Activated CD8-positive, alpha-beta memory T cell treated with anti-CD3 and anti-CD28 coated beads, Interleukin-2, amount 10 ng/mL, durations not matched to agents 7 days and 5 days (primary cell): ENCODE data around the gene CACTIN. TPM values are rescaled to one million over a fixed set of nuclear protein-coding genes. Genes with fewer than 3 reads are reported as not detected.

Experiments
- ATAC-seq: fragments of 150-1000 bp; cut with Tn5 transposase; one replicate; pipeline ENCODE4 v1.10.0; 2021; ENCODE audit warnings: moderate library complexity
- CTCF ChIA-PET: fragments of 350-600 bp; sonication (Branson Sonifier 250); formaldehyde crosslinking; loops from one replicate; lab custom pipeline; 2021; ENCODE audit warnings: antibody characterized with exemption; lab: Charles Lee
- DNase-seq: peaks from one replicate; pipeline ENCODE4 v3.0.0-alpha.2; 2020
- H3K27ac Mint-ChIP-seq: one replicate; pipeline ENCODE4 v1.8.0; 2021; ENCODE audit warnings: mild to moderate bottlenecking, mixed read lengths
- H3K27me3 Mint-ChIP-seq: one replicate; pipeline ENCODE4 v1.8.0; 2021; ENCODE audit warnings: mixed read lengths
- H3K36me3 Mint-ChIP-seq: one replicate; pipeline ENCODE4 v1.8.0; 2021; ENCODE audit warnings: mild to moderate bottlenecking, mixed read lengths
- H3K4me1 Mint-ChIP-seq: one replicate; pipeline ENCODE4 v1.8.0; 2021; ENCODE audit warnings: mixed read lengths
- H3K4me3 Mint-ChIP-seq: one replicate; pipeline ENCODE4 v1.8.0; 2021; ENCODE audit warnings: mild to moderate bottlenecking, moderate library complexity, mixed read lengths
- H3K9me3 Mint-ChIP-seq: one replicate; pipeline ENCODE4 v1.8.0; 2022; ENCODE audit warnings: low read depth, mixed read lengths
- total RNA-seq, 2 experiments: library from RNA; stranded (reverse); gene quantifications; one replicate each; pipeline ENCODE4 v1.2.3, GENCODE V29; 2021

CACTIN gene
- total RNA-seq, result 10 to 100 TPM; 33.4 to 33.7 TPM

GRCh38 chr19:3626473-3627350 lies at the start of gene CACTIN:
TSS of gene CACTIN (minus strand) at chr19:3626790. CDS start at chr19:3626762, 28 bp downstream.
- peaks cover 24% of the 10 kb centered on the region for H3K4me1 Mint-ChIP-seq
- peak; percentile 98 for ATAC-seq
- peak; percentile 99 for DNase-seq
- H3K4me3 Mint-ChIP-seq, result peak within 1 kb of the TSS; percentile 86
- H3K27ac Mint-ChIP-seq, result peak within 1 kb of the TSS; percentile 98
- H3K36me3 Mint-ChIP-seq, result peaks cover 5% of the 10 kb centered on the region
- CTCF ChIA-PET, result interaction anchor here (0.6 to 1.6 kb wide), 7 partner anchors 10 to 195 kb away, joined by 3 to 4 read pairs (median 3); no protein-coding TSS in a partner anchor
- no peaks in the 10 kb centered on the region for H3K9me3 Mint-ChIP-seq
- H3K27me3 Mint-ChIP-seq, result no peaks in the 10 kb centered on the region

- DNase-seq (no peak), ATAC-seq (no peak)
- Mint-ChIP-seq H3K27ac (no peak overlapping the region), H3K36me3 (peaks cover 7% of the 10 kb centered on the region), H3K9me3 (no peaks in the 10 kb centered on the region), H3K4me1 (peaks cover 31% of the 10 kb centered on the region), H3K27me3 (no peaks in the 10 kb centered on the region), H3K4me3 (no peak overlapping the region)
- CTCF ChIA-PET, result interaction anchor here (1.0 to 1.3 kb wide), 4 partner anchors 9 to 25 kb away, joined by 3 to 5 read pairs (median 4); partner anchors contain the start of gene PIP5K1C
Measured at GRCh38 chr19:3674784-3675543, 48.4 kb upstream of the CACTIN start.

- ATAC-seq (no peak), DNase-seq (no peak)
- Mint-ChIP-seq H3K36me3 (peaks cover 7% of the 10 kb centered on the region), H3K9me3 (no peaks in the 10 kb centered on the region), H3K4me1 (peaks cover 38% of the 10 kb centered on the region), H3K4me3 (no peak overlapping the region), H3K27me3 (no peaks in the 10 kb centered on the region), H3K27ac (no peak overlapping the region)
- CTCF ChIA-PET, result interaction anchor here (1.0 to 1.3 kb wide), 4 partner anchors 8 to 26 kb away, joined by 3 to 5 read pairs (median 4); partner anchors contain the start of gene PIP5K1C
Measured at GRCh38 chr19:3673506-3674439, 47.2 kb upstream of the CACTIN start.

GRCh38 chr19:3672993-3673392 lies 46.4 kb upstream of the CACTIN start:
- Mint-ChIP-seq H3K27ac (no peak overlapping the region), H3K4me1 (peaks cover 38% of the 10 kb centered on the region), H3K4me3 (no peak overlapping the region), H3K9me3 (no peaks in the 10 kb centered on the region), H3K27me3 (no peaks in the 10 kb centered on the region), H3K36me3 (peaks cover 7% of the 10 kb centered on the region)
- CTCF ChIA-PET, result interaction anchor here (1.8 to 2.6 kb wide), 2 partner anchors 17 to 26 kb away, joined by 12 to 18 read pairs; partner anchors contain the start of gene PIP5K1C
- ATAC-seq, result no peak
- DNase-seq, result no peak

GRCh38 chr19:3672575-3672948 lies 46.0 kb upstream of the CACTIN start:
- DNase-seq, result no peak
- peak overlapping the region; percentile 72 for H3K27ac Mint-ChIP-seq
- CTCF ChIA-PET, result interaction anchor here (1.0 to 2.6 kb wide), 4 partner anchors 14 to 40 kb away, joined by 4 to 18 read pairs (median 8); partner anchors contain the start of gene PIP5K1C
- H3K9me3 Mint-ChIP-seq, result no peaks in the 10 kb centered on the region
- H3K4me3 Mint-ChIP-seq, result no peak overlapping the region
- no peak for ATAC-seq
- H3K4me1 Mint-ChIP-seq, result peaks cover 38% of the 10 kb centered on the region
- H3K27me3 Mint-ChIP-seq, result no peaks in the 10 kb centered on the region
- H3K36me3 Mint-ChIP-seq, result peaks cover 7% of the 10 kb centered on the region

- peak overlapping the region; percentile 59 for H3K4me3 Mint-ChIP-seq
- peaks cover 34% of the 10 kb centered on the region for H3K4me1 Mint-ChIP-seq
- H3K9me3 Mint-ChIP-seq, result no peaks in the 10 kb centered on the region
- ATAC-seq, result peak; percentile 69
- peak; percentile 74 for DNase-seq
- no peaks in the 10 kb centered on the region for H3K27me3 Mint-ChIP-seq
- peak overlapping the region; percentile 86 for H3K27ac Mint-ChIP-seq
- CTCF ChIA-PET, result interaction anchor here (0.6 to 2.6 kb wide), 11 partner anchors 15 to 468 kb away, joined by 3 to 18 read pairs (median 4); partner anchors contain the start of genes MRPL54 and PIP5K1C
- H3K36me3 Mint-ChIP-seq, result peaks cover 7% of the 10 kb centered on the region
Measured at GRCh38 chr19:3671680-3672574, 45.3 kb upstream of the CACTIN start.

GRCh38 chr19:3670796-3671679 lies 44.4 kb upstream of the CACTIN start:
- Mint-ChIP-seq H3K27me3 (no peaks in the 10 kb centered on the region), H3K4me3 (peak overlapping the region; percentile 59), H3K4me1 (peaks cover 37% of the 10 kb centered on the region), H3K36me3 (peaks cover 8% of the 10 kb centered on the region), H3K9me3 (no peaks in the 10 kb centered on the region), H3K27ac (peak overlapping the region; percentile 86)
- ATAC-seq (peak; percentile 63), DNase-seq (peak; percentile 86)
- CTCF ChIA-PET, result interaction anchor here (0.6 to 2.6 kb wide), 11 partner anchors 9 to 469 kb away, joined by 3 to 18 read pairs (median 4); partner anchors contain the start of genes MRPL54 and PIP5K1C

- Mint-ChIP-seq H3K27me3 (no peaks in the 10 kb centered on the region), H3K27ac (peak overlapping the region; percentile 86)
Measured at GRCh38 chr19:3669947-3670795, 43.6 kb upstream of the CACTIN start.

GRCh38 chr19:3669082-3669946 lies 42.7 kb upstream of the CACTIN start:
- Mint-ChIP-seq H3K27me3 (no peaks in the 10 kb centered on the region), H3K36me3 (peaks cover 8% of the 10 kb centered on the region), H3K4me3 (no peak overlapping the region), H3K9me3 (no peaks in the 10 kb centered on the region), H3K27ac (peak overlapping the region; percentile 5), H3K4me1 (peaks cover 38% of the 10 kb centered on the region)
- DNase-seq (no peak), ATAC-seq (no peak)
- CTCF ChIA-PET, result interaction anchor here (1.3 to 1.6 kb wide), 2 partner anchors 23 kb away, joined by 6 read pairs; no protein-coding TSS in a partner anchor

More at GRCh38 chr19:3669947-3670795, 43.6 kb upstream of the CACTIN start:
- DNase-seq (no peak), ATAC-seq (no peak)
- Mint-ChIP-seq H3K4me3 (peak overlapping the region; percentile 59), H3K4me1 (peaks cover 38% of the 10 kb centered on the region), H3K36me3 (peaks cover 8% of the 10 kb centered on the region), H3K9me3 (no peaks in the 10 kb centered on the region)
- CTCF ChIA-PET, result interaction anchor here (1.3 to 2.6 kb wide), 3 partner anchors 9 to 23 kb away, joined by 4 to 12 read pairs (median 6); no protein-coding TSS in a partner anchor
